H1 (cell line): ENCODE data around the gene IGSF9. TPM values are rescaled to one million over a fixed set of nuclear protein-coding genes. Genes with fewer than 3 reads are reported as not detected.
A peak's percentile ranks its signal among the peaks of the same experiment; 100 is the strongest.

ENCODE experiments used
- CTCF ChIA-PET: fragments of 300-600 bp; sonication (Branson Sonifier 250); formaldehyde crosslinking; loops from one replicate; lab custom pipeline; 2021; ENCODE audit not compliant: partially characterized antibody; lab: Charles Lee
- POLR2A ChIA-PET: fragments of 300-600 bp; sonication (Branson Sonifier 250); formaldehyde crosslinking; loops from one replicate; lab custom pipeline; 2021; ENCODE audit warnings: inconsistent platforms; ENCODE audit not compliant: partially characterized antibody; lab: Charles Lee
- DNase-seq, 2 experiments: peaks; one replicate each; pipeline versions ENCODE4 v3.0.0 to v3.0.0-alpha.2; 2010 to 2022; ENCODE audit warnings: low spot score in 2 of 2, low read depth in 1 of 2, mixed read lengths in 1 of 2
- FAIRE-seq: peaks from 2 replicates; lab custom pipeline; 2011; peaks lifted over from hg19 to GRCh38; lab: Jason Lieb, UNC
- H2AFZ ChIP-seq: 2 replicates; pipeline ENCODE4 v1.8.1; 2012; ENCODE audit warnings: low read length, inconsistent platforms
- H2AK5ac ChIP-seq: 2 replicates; pipeline ENCODE4 v1.6.1; 2013; ENCODE audit warnings: low read depth, low read length
- H2BK120ac ChIP-seq: replicated peaks from 2 replicates; pipeline ENCODE3; 2013; ENCODE audit warnings: low read depth, low read length, inconsistent platforms
- H2BK12ac ChIP-seq: 2 replicates; pipeline ENCODE4 v1.6.1; 2013; ENCODE audit warnings: low read depth, low read length
- H2BK15ac ChIP-seq: 2 replicates; pipeline ENCODE4 v1.6.1; 2013; ENCODE audit warnings: low read length
- H2BK20ac ChIP-seq: 2 replicates; pipeline ENCODE4 v1.6.1; 2013; ENCODE audit warnings: low read length
- H2BK5ac ChIP-seq: 2 replicates; pipeline ENCODE4 v1.6.1; 2013; ENCODE audit warnings: low read depth, low read length
- H3K14ac ChIP-seq: 2 replicates; pipeline ENCODE4 v1.6.1; 2013; ENCODE audit warnings: inconsistent platforms; ENCODE audit not compliant: insufficient read length
- H3K18ac ChIP-seq: 2 replicates; pipeline ENCODE4 v1.6.1; 2013; ENCODE audit warnings: low read length; ENCODE audit errors: extremely low read depth
- H3K23ac ChIP-seq: 2 replicates; pipeline ENCODE4 v1.6.1; 2013; ENCODE audit warnings: inconsistent platforms; ENCODE audit not compliant: insufficient read length
- H3K23me2 ChIP-seq: 2 replicates; pipeline ENCODE4 v1.6.1; 2013; ENCODE audit warnings: low read depth, low read length
- H3K27ac ChIP-seq: 2 replicates; pipeline ENCODE4 v1.6.1; 2011; ENCODE audit warnings: low read depth, low read length, inconsistent platforms
- H3K27me3 ChIP-seq, 4 experiments: replicated peaks in 1 of 4; 1 replicate in 1 of 4; 2 replicates in 3 of 4; pipeline versions ENCODE4 v1.6.1 to v1.8.1; 2011 to 2013; ENCODE audit warnings: low read length in 3 of 4, mild to moderate bottlenecking in 3 of 4, inconsistent platforms in 2 of 4, mixed read lengths in 2 of 4, moderate library complexity in 1 of 4; ENCODE audit not compliant: control insufficient read depth in 3 of 4, insufficient read depth in 3 of 4; ENCODE audit errors: extremely low read depth in 1 of 4
- H3K36me3 ChIP-seq, 4 experiments: 2 replicates each; pipeline versions ENCODE4 v1.6.1 to v1.8.1; 2011 to 2013; ENCODE audit warnings: mild to moderate bottlenecking in 4 of 4, low read length in 3 of 4, moderate library complexity in 2 of 4, control low read depth in 1 of 4, inconsistent platforms in 1 of 4; ENCODE audit not compliant: insufficient read depth in 4 of 4, control insufficient read depth in 2 of 4
- H3K4ac ChIP-seq: replicated peaks from 2 replicates; pipeline ENCODE3; 2013; ENCODE audit warnings: low read length, low read depth, mixed read lengths, inconsistent platforms; ENCODE audit not compliant: insufficient read length
- H3K4me1 ChIP-seq, 4 experiments: replicated peaks in 1 of 4; 1 replicate in 1 of 4; 2 replicates in 3 of 4; pipeline versions ENCODE4 v1.6.1 to v1.8.1; 2011 to 2013; ENCODE audit warnings: low read length in 3 of 4, inconsistent platforms in 2 of 4, mixed read lengths in 1 of 4; ENCODE audit not compliant: insufficient read depth in 4 of 4, control insufficient read depth in 3 of 4
- H3K4me2 ChIP-seq, 2 experiments: 2 replicates each; pipeline versions ENCODE4 v1.6.1 to v1.8.1; 2011 to 2013; ENCODE audit warnings: low read depth in 2 of 2, low read length in 2 of 2, control low read depth in 1 of 2, inconsistent platforms in 1 of 2, mild to moderate bottlenecking in 1 of 2; ENCODE audit not compliant: insufficient read depth in 1 of 2
- H3K4me3 ChIP-seq, 4 experiments: fragments of 200-600, 300-600 bp in 1 of 4; sonication (generic), shearing (Covaris generic), sonication (Bioruptor Twin) in 1 of 4; 2 replicates each; pipeline versions ENCODE4 v1.5.1 to v1.8.1; 2011 to 2016; ENCODE audit warnings: low read length in 4 of 4, low read depth in 3 of 4, control low read depth in 2 of 4, inconsistent platforms in 2 of 4, mild to moderate bottlenecking in 2 of 4, mixed read lengths in 1 of 4, moderate library complexity in 1 of 4; ENCODE audit not compliant: insufficient read depth in 2 of 4; ENCODE audit errors: extremely low read depth in 1 of 4
- H3K56ac ChIP-seq: replicated peaks from 2 replicates; pipeline ENCODE3; 2013; ENCODE audit warnings: low read depth, mild to moderate bottlenecking, mixed read lengths, low read length, inconsistent platforms; ENCODE audit not compliant: insufficient read length
- H3K79me1 ChIP-seq: 2 replicates; pipeline ENCODE4 v1.6.1; 2013; ENCODE audit warnings: low read depth, low read length, control low read depth
- H3K79me2 ChIP-seq, 2 experiments: 2 replicates each; pipeline versions ENCODE4 v1.6.1 to v1.8.1; 2012 to 2013; ENCODE audit warnings: low read length in 2 of 2, mild to moderate bottlenecking in 2 of 2, inconsistent platforms in 1 of 2; ENCODE audit not compliant: insufficient read depth in 2 of 2, control insufficient read depth in 1 of 2
- H3K9ac ChIP-seq, 4 experiments: replicated peaks in 1 of 4; 1 replicate in 1 of 4; 2 replicates in 3 of 4; pipeline versions ENCODE4 v1.6.1 to v1.8.1; 2011 to 2013; ENCODE audit warnings: low read depth in 3 of 4, low read length in 3 of 4, control low read depth in 2 of 4, mild to moderate bottlenecking in 2 of 4, moderate library complexity in 2 of 4, inconsistent platforms in 1 of 4; ENCODE audit errors: extremely low read depth in 1 of 4
- H3K9me3 ChIP-seq, 2 experiments: 2 replicates each; pipeline versions ENCODE4 v1.6.1 to v1.8.1; 2012 to 2013; ENCODE audit warnings: mild to moderate bottlenecking in 2 of 2, moderate library complexity in 2 of 2, control low read depth in 1 of 2, inconsistent platforms in 1 of 2, low read depth in 1 of 2, low read length in 1 of 2, mixed read lengths in 1 of 2; ENCODE audit not compliant: insufficient read depth in 2 of 2
- H4K20me1 ChIP-seq, 2 experiments: replicated peaks in 1 of 2; 2 replicates each; pipeline versions ENCODE3 to v1.8.1; 2011 to 2013; ENCODE audit warnings: inconsistent platforms in 2 of 2, low read length in 2 of 2, mild to moderate bottlenecking in 1 of 2; ENCODE audit not compliant: insufficient read depth in 2 of 2, control insufficient read depth in 1 of 2
- H4K5ac ChIP-seq: 2 replicates; pipeline ENCODE4 v1.6.1; 2013; ENCODE audit warnings: low read length, low read depth, mixed read lengths, inconsistent platforms; ENCODE audit not compliant: insufficient read length
- H4K8ac ChIP-seq: 2 replicates; pipeline ENCODE4 v1.8.0; 2013; ENCODE audit warnings: mild to moderate bottlenecking, moderate library complexity, low read length, inconsistent platforms; ENCODE audit not compliant: insufficient read depth; ENCODE audit errors: extremely low read depth
- H4K91ac ChIP-seq: replicated peaks from 2 replicates; pipeline ENCODE3; 2013; ENCODE audit warnings: low read length, mixed read lengths, inconsistent platforms; ENCODE audit not compliant: insufficient read length
- CBX5 ChIP-seq: fragments of 300-800, 300-1000 bp; sonication (generic); IDR thresholded peaks from 2 replicates; pipeline ENCODE4 v1.7.1; 2016; ENCODE audit warnings: antibody characterized with exemption, low read length, low read depth
- CHD2 ChIP-seq: IDR thresholded peaks from 2 replicates; pipeline ENCODE4 v1.6.1; 2012; ENCODE audit warnings: low read length, improper control_type of control experiment
- CTBP2 ChIP-seq: IDR thresholded peaks from 2 replicates; pipeline ENCODE4 v1.7.0; 2011; ENCODE audit warnings: borderline replicate concordance, mild to moderate bottlenecking, moderate library complexity, mixed read lengths, low read length; ENCODE audit not compliant: insufficient read depth, insufficient read length
- EZH2 ChIP-seq: fragments of 200-600 bp; sonication (generic); IDR thresholded peaks from 2 replicates; pipeline ENCODE4 v1.7.1; 2012; ENCODE audit warnings: low read depth, mild to moderate bottlenecking, moderate library complexity, low read length, inconsistent platforms; ENCODE audit not compliant: severe bottlenecking
- JUND ChIP-seq: IDR thresholded peaks from 2 replicates; pipeline ENCODE4 v1.6.1; 2011; ENCODE audit warnings: mild to moderate bottlenecking, improper control_type of control experiment, low read length
- KDM1A ChIP-seq: fragments of 200-600, 300-600 bp; sonication (generic); IDR thresholded peaks from 2 replicates; pipeline ENCODE4 v1.7.1; 2016; ENCODE audit warnings: mild to moderate bottlenecking, low read length, borderline replicate concordance
- KDM5A ChIP-seq: fragments of 200-600 bp; IDR thresholded peaks from 2 replicates; pipeline ENCODE4 v1.7.1; 2012; ENCODE audit warnings: mild to moderate bottlenecking, low read length, inconsistent platforms, mixed read lengths
- POLR2AphosphoS5 ChIP-seq: IDR thresholded peaks from 2 replicates; pipeline ENCODE4 v1.6.1; 2011; ENCODE audit warnings: low read depth, low read length
- RBBP5 ChIP-seq: IDR thresholded peaks from 2 replicates; pipeline ENCODE4 v1.7.1; 2012; ENCODE audit warnings: low read depth, mild to moderate bottlenecking, inconsistent platforms, low read length, moderate library complexity, borderline replicate concordance
- TCF12 ChIP-seq: IDR thresholded peaks from 2 replicates; pipeline ENCODE4 v1.6.1; 2011; ENCODE audit warnings: low read depth, mild to moderate bottlenecking, low read length
- WGBS, 2 experiments: shearing (Covaris generic) in 1 of 2; methylation state at CpG; one replicate each; pipeline versions ENCODE4 v1.1.6 to v1.1.7; 2013 to 2015; ENCODE audit warnings: low lambda C conversion rate in 2 of 2, mixed read lengths in 2 of 2, inconsistent platforms in 1 of 2, low coverage in 1 of 2, missing lambda C conversion rate in 1 of 2; ENCODE audit not compliant: insufficient replicate concordance in 2 of 2, insufficient coverage in 1 of 2, insufficient read length in 1 of 2; ENCODE audit errors: extremely low coverage in 1 of 2, missing lambda C conversion rate in 1 of 2; 5-methylcytosine and 5-hydroxymethylcytosine counted together
- polyA plus RNA-seq, 7 experiments: library from polyadenylated mRNA; depleted of rRNA in 3 of 7; stranded (reverse) in 5 of 7; unstranded in 2 of 7; fragments of >200 nt in 5 of 7; fragments of 200-250 nt in 2 of 7; gene quantifications; 1 replicate in 5 of 7; 2 replicates in 1 of 7; 4 replicates in 1 of 7; pipeline versions ENCODE4 v1.2.1 to v1.2.3, GENCODE V29; 2011 to 2013; ENCODE audit warnings: missing spikeins in 2 of 7, mixed read lengths in 2 of 7
- total RNA-seq: library from RNA; stranded (reverse); fragmentation: NEBNext Ultra II Directional; extraction: Animal tissue kit (Norgen Biotek cat#: 25700); gene quantifications from 2 replicates; pipeline ENCODE4 v1.2.1, GENCODE V29; 2021

The IGSF9 gene
- total and polyA plus RNA-seq, 2 of the 8 experiments (the other 6 are each of a cell fraction or from before 2014, with no cell fraction given): 10.9 to 28.1 TPM

DNA sequence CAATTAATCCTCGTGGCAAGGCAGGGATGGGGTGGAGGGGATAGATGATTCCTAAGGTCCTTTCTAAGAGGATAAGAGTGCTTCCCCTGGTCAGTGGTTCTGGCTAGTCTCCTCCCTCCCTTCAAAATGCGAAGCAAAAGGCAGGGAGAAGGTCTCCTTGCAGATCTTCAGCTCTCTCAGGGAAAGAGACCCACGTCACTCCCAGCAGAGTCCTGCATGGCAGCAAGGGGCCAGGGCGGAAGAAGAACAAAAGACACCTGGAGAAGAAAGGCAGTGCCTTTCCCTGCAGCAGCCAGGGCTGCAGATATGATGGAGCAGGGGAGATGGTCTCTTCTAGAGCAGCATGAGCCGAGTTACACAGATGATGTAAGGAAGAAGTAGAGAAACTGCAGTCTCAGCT is 38.3 kb upstream of the IGSF9 start:
- Histone ChIP-seq H3K79me1 (no peaks in the 10 kb centered on the region), H2BK5ac (no peak overlapping the region), H2BK120ac (no peak overlapping the region), H3K9me3 (peaks cover 0 to 5% of the 10 kb centered on the region in 2 experiments; a peak in 1 of 4 replicates), H2AK5ac (no peak overlapping the region), H2BK12ac (no peak overlapping the region), H4K5ac (no peak overlapping the region), H2BK20ac (no peak overlapping the region), H4K8ac (no peak overlapping the region), H3K27ac (no peak overlapping the region), H3K14ac (no peak overlapping the region), H3K36me3 (no peaks in the 10 kb centered on the region), H3K9ac (no peak overlapping the region), H3K23ac (no peak overlapping the region), H3K18ac (no peak overlapping the region), H2BK15ac (no peak overlapping the region), H3K4me1 (0 out of 7 replicates have a peak, but pooled peaks cover 0 to 2% (median 0%) of the 10 kb centered on the region in 4 experiments), H4K20me1 (no peaks in the 10 kb centered on the region), H3K27me3 (no peaks in the 10 kb centered on the region), H4K91ac (no peak overlapping the region), H2AFZ (peak overlapping the region; percentile 91), H3K56ac (no peak overlapping the region), H3K4me3 (no peak overlapping the region), H3K79me2 (no peaks in the 10 kb centered on the region), H3K4me2 (no peak overlapping the region), H3K4ac (no peak overlapping the region), H3K23me2 (no peaks in the 10 kb centered on the region; the same call in 1 of the 2 replicates)
- TF ChIP-seq KDM5A (no peak), JUND (no peak), POLR2AphosphoS5 (no peak), KDM1A (no peak), RBBP5 (no peak), CHD2 (no peak), TCF12 (no peak), EZH2 (no peak), CBX5 (no peak), CTBP2 (no peak)
- ChIA-PET CTCF (interaction anchor here (3.4 kb wide), 1 partner anchor 23 kb away, joined by 20 read pairs; no protein-coding TSS in a partner anchor), POLR2A (interaction anchor here (0.5 to 1.5 kb wide), 2 partner anchors 39 to 279 kb away, joined by 4 to 5 read pairs; no protein-coding TSS in a partner anchor)
- no peak for FAIRE-seq
- DNase-seq: peak in 1 of 2 experiments; percentile 35
- 54% methylated on average over 5 of the region's 5 CpGs; no CpG with 5 or more reads in 1 of the 2 experiments for WGBS, 2 experiments
